Astrocyte (in vitro differentiated cells and primary cell): ENCODE results near the gene MED27. TPM values are rescaled to one million over a fixed set of nuclear protein-coding genes. Genes with fewer than 3 reads are reported as not detected.

Experiments
- DNase-seq: peaks from one replicate; pipeline ENCODE4 v3.0.0-alpha.2; 2010; ENCODE audit warnings: low read depth
- FAIRE-seq: peaks from 2 replicates; lab custom pipeline; 2011; peaks lifted over from hg19 to GRCh38; lab: Jason Lieb, UNC
- H2AFZ ChIP-seq: 2 replicates; pipeline ENCODE4 v1.6.0; 2012; ENCODE audit warnings: low read depth, low read length, inconsistent platforms
- H3K27ac ChIP-seq: 2 replicates; pipeline ENCODE4 v1.5.1; 2011; ENCODE audit warnings: low read depth, low read length, inconsistent platforms
- H3K27me3 ChIP-seq: 2 replicates; pipeline ENCODE4 v1.6.0; 2011; ENCODE audit warnings: low read length, inconsistent platforms; ENCODE audit not compliant: insufficient read depth
- H3K36me3 ChIP-seq: 2 replicates; pipeline ENCODE4 v1.5.1; 2011; ENCODE audit warnings: low read length, inconsistent platforms; ENCODE audit not compliant: insufficient read depth
- H3K4me1 ChIP-seq: 2 replicates; pipeline ENCODE4 v1.5.1; 2011; ENCODE audit warnings: low read length, inconsistent platforms; ENCODE audit not compliant: insufficient read depth
- H3K4me2 ChIP-seq: 2 replicates; pipeline ENCODE4 v1.6.0; 2012; ENCODE audit warnings: low read length, inconsistent platforms
- H3K4me3 ChIP-seq: 2 replicates; pipeline ENCODE4 v1.5.1; 2011; ENCODE audit warnings: low read depth, mild to moderate bottlenecking, low read length, inconsistent platforms; ENCODE audit not compliant: insufficient read depth
- H3K79me2 ChIP-seq: 2 replicates; pipeline ENCODE4 v1.6.0; 2012; ENCODE audit warnings: mild to moderate bottlenecking, low read length, inconsistent platforms; ENCODE audit not compliant: insufficient read depth
- H3K9ac ChIP-seq: 2 replicates; pipeline ENCODE4 v1.6.0; 2012; ENCODE audit warnings: mild to moderate bottlenecking, low read length, inconsistent platforms
- H3K9me3 ChIP-seq: 2 replicates; pipeline ENCODE4 v1.5.1; 2012; ENCODE audit warnings: low read depth, mild to moderate bottlenecking, low read length, inconsistent platforms; ENCODE audit not compliant: insufficient read depth
- H4K20me1 ChIP-seq: 2 replicates; pipeline ENCODE4 v1.6.0; 2012; ENCODE audit warnings: low read length, inconsistent platforms; ENCODE audit not compliant: insufficient read depth
- H3K27ac Mint-ChIP-seq: one replicate; pipeline ENCODE4 v1.8.0; 2021; ENCODE audit warnings: mild to moderate bottlenecking, mixed read lengths; ENCODE audit not compliant: unreplicated experiment
- H3K27me3 Mint-ChIP-seq: one replicate; pipeline ENCODE4 v1.8.0; 2021; ENCODE audit warnings: low read depth, mixed read lengths; ENCODE audit not compliant: unreplicated experiment
- H3K36me3 Mint-ChIP-seq: one replicate; pipeline ENCODE4 v1.8.0; 2021; ENCODE audit warnings: low read depth, mixed read lengths; ENCODE audit not compliant: unreplicated experiment
- H3K4me1 Mint-ChIP-seq: one replicate; pipeline ENCODE4 v1.8.0; 2021; ENCODE audit warnings: low read depth, mixed read lengths; ENCODE audit not compliant: unreplicated experiment
- H3K4me3 Mint-ChIP-seq: one replicate; pipeline ENCODE4 v1.8.0; 2021; ENCODE audit warnings: mild to moderate bottlenecking, moderate library complexity, mixed read lengths; ENCODE audit not compliant: unreplicated experiment
- H3K9me3 Mint-ChIP-seq: one replicate; pipeline ENCODE4 v1.8.0; 2021; ENCODE audit warnings: mild to moderate bottlenecking, mixed read lengths; ENCODE audit not compliant: unreplicated experiment
- EZH2 ChIP-seq: IDR thresholded peaks from 2 replicates; pipeline ENCODE4 v1.6.1; 2012; ENCODE audit warnings: mild to moderate bottlenecking, low read length, inconsistent platforms; ENCODE audit not compliant: insufficient read depth
- total RNA-seq: library from RNA; stranded (reverse); gene quantifications from 2 replicates; pipeline ENCODE4 v1.2.1, GENCODE V29; 2021
- TF ChIP-seq, protein P1 (sequence below): IDR thresholded peaks from 2 replicates; pipeline ENCODE4 v1.5.1; 2011; ENCODE audit warnings: low read depth, mild to moderate bottlenecking, inconsistent platforms, low read length, moderate library complexity; ENCODE audit not compliant: insufficient read depth

MED27 gene
- total RNA-seq, 1 donor from 2014 or later: 26.9 TPM

DNA sequence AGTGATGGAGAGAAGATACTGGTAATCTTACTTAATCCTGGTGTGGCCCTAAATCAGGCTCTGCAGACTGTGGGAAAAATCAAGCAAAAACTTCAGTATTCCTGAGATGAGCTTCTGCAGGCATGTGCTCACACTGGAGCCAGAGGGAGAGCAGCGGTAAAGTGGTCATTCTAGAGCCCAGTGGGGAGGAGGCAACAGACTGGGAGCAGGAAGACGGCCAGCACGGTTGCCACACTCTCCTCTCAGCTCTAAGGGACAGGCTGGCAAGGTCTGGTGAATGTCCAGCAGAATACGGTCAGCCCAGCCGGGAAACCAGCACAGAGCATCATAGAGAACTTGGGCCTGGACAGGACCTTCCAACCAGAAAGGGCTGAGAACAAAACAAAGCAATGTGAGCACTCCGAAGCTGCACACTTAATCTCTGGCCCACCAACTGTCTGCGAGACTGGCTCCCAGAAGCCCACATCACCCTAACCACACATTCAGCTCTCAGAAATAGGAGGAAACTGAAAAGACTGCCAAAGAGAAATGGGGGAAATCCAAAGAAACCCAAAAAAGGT, 30.3 kb downstream of the MED27 start:
- Histone ChIP-seq H4K20me1 (peaks cover 59% of the 10 kb centered on the region), H3K4me1 (no peaks in the 10 kb centered on the region), H3K27ac (no peak overlapping the region), H3K9me3 (no peaks in the 10 kb centered on the region), H3K27me3 (no peaks in the 10 kb centered on the region), H2AFZ (no peak overlapping the region), H3K4me3 (no peak overlapping the region), H3K79me2 (peaks cover 81% of the 10 kb centered on the region), H3K36me3 (no peaks in the 10 kb centered on the region), H3K9ac (no peak overlapping the region), H3K4me2 (no peak overlapping the region)
- Mint-ChIP-seq H3K4me1 (peaks cover 34% of the 10 kb centered on the region), H3K9me3 (no peaks in the 10 kb centered on the region), H3K4me3 (no peak overlapping the region), H3K27ac (no peak overlapping the region), H3K36me3 (peaks cover 6% of the 10 kb centered on the region), H3K27me3 (no peaks in the 10 kb centered on the region)
- DNase-seq (peak; percentile 15), FAIRE-seq (no peak)
- TF ChIP-seq, protein P1, sequence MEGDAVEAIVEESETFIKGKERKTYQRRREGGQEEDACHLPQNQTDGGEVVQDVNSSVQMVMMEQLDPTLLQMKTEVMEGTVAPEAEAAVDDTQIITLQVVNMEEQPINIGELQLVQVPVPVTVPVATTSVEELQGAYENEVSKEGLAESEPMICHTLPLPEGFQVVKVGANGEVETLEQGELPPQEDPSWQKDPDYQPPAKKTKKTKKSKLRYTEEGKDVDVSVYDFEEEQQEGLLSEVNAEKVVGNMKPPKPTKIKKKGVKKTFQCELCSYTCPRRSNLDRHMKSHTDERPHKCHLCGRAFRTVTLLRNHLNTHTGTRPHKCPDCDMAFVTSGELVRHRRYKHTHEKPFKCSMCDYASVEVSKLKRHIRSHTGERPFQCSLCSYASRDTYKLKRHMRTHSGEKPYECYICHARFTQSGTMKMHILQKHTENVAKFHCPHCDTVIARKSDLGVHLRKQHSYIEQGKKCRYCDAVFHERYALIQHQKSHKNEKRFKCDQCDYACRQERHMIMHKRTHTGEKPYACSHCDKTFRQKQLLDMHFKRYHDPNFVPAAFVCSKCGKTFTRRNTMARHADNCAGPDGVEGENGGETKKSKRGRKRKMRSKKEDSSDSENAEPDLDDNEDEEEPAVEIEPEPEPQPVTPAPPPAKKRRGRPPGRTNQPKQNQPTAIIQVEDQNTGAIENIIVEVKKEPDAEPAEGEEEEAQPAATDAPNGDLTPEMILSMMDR: no peak
- TF ChIP-seq EZH2: no peak

DNA sequence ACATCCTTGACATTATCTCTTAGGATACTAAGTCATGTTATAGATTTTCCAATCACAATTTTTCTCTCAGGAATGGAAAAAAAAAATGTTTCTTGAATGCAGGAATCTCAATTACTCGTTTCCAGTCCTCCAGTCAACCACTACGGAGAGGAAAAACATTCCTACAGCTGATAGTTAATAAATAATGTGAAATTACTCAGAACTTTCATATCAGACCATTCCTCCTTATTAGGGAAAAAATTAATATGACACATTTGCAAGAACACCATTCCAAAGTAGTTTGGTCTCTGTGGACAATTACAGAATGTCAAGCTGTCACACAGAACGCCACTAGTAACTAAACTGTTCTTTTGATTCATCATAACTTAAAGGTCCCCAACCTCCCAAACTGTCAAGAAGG, 31.5 kb downstream of the MED27 start:
- Mint-ChIP-seq H3K4me3 (no peak overlapping the region), H3K36me3 (peaks cover 6% of the 10 kb centered on the region), H3K27ac (no peak overlapping the region), H3K27me3 (no peaks in the 10 kb centered on the region), H3K9me3 (no peaks in the 10 kb centered on the region), H3K4me1 (peaks cover 43% of the 10 kb centered on the region)
- Histone ChIP-seq H2AFZ (no peak overlapping the region), H3K9me3 (no peaks in the 10 kb centered on the region), H3K27ac (no peak overlapping the region), H3K27me3 (no peaks in the 10 kb centered on the region), H4K20me1 (peaks cover 49% of the 10 kb centered on the region), H3K36me3 (no peaks in the 10 kb centered on the region), H3K4me2 (no peak overlapping the region), H3K4me3 (no peak overlapping the region), H3K79me2 (peaks cover 84% of the 10 kb centered on the region), H3K9ac (no peak overlapping the region), H3K4me1 (peaks cover 9% of the 10 kb centered on the region)
- TF ChIP-seq, protein P1: no peak
- no peak for TF ChIP-seq EZH2
- FAIRE-seq: no peak
- peak; percentile 23 for DNase-seq

DNA sequence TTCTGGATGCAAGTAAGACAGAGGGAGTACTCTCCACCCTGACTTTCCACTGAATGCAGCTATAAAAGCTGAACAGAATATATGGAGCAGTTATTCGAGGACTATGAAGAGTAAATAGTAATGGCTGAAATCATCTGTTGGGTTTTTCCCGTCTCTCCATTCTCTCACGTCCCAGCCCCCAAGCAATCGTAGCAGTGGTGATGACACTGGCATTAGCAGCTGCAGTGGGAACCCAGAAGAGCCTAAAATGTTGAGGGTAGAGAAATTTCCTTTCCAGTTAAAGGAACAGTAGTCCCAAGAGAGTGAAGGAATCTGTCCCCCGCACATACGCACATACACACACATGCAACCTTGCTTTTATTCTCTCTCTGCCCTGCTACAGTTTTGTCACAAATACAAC, 33.2 kb downstream of the MED27 start:
- no peak overlapping the region for H3K27ac Mint-ChIP-seq
- H3K9me3 Mint-ChIP-seq: no peaks in the 10 kb centered on the region
- Histone ChIP-seq H3K27me3 (no peaks in the 10 kb centered on the region), H3K9ac (no peak overlapping the region), H2AFZ (no peak overlapping the region), H3K27ac (no peak overlapping the region), H3K4me1 (peaks cover 20% of the 10 kb centered on the region), H3K4me3 (no peak overlapping the region), H3K79me2 (peaks cover 77% of the 10 kb centered on the region), H4K20me1 (peaks cover 36% of the 10 kb centered on the region), H3K36me3 (no peaks in the 10 kb centered on the region), H3K4me2 (no peak overlapping the region), H3K9me3 (no peaks in the 10 kb centered on the region)
- H3K36me3 Mint-ChIP-seq: peaks cover 6% of the 10 kb centered on the region
- H3K4me3 Mint-ChIP-seq: no peak overlapping the region
- no peaks in the 10 kb centered on the region for H3K27me3 Mint-ChIP-seq
- DNase-seq: no peak
- no peak for TF ChIP-seq EZH2
- TF ChIP-seq, protein P1: no peak
- no peak for FAIRE-seq
- peaks cover 58% of the 10 kb centered on the region for H3K4me1 Mint-ChIP-seq
